Measurements from ENCODE around the gene C11orf21. TPM values are rescaled to one million over a fixed set of nuclear protein-coding genes. Genes with fewer than 3 reads are reported as not detected.

C11orf21 gene
- total and polyA plus RNA-seq, 10 of the 15 experiments (the other 5 are each of a cell fraction or from before 2014, with no cell fraction given) = 0.04 to 0.26 (median 0.11) TPM; not detected in 7

DNA sequence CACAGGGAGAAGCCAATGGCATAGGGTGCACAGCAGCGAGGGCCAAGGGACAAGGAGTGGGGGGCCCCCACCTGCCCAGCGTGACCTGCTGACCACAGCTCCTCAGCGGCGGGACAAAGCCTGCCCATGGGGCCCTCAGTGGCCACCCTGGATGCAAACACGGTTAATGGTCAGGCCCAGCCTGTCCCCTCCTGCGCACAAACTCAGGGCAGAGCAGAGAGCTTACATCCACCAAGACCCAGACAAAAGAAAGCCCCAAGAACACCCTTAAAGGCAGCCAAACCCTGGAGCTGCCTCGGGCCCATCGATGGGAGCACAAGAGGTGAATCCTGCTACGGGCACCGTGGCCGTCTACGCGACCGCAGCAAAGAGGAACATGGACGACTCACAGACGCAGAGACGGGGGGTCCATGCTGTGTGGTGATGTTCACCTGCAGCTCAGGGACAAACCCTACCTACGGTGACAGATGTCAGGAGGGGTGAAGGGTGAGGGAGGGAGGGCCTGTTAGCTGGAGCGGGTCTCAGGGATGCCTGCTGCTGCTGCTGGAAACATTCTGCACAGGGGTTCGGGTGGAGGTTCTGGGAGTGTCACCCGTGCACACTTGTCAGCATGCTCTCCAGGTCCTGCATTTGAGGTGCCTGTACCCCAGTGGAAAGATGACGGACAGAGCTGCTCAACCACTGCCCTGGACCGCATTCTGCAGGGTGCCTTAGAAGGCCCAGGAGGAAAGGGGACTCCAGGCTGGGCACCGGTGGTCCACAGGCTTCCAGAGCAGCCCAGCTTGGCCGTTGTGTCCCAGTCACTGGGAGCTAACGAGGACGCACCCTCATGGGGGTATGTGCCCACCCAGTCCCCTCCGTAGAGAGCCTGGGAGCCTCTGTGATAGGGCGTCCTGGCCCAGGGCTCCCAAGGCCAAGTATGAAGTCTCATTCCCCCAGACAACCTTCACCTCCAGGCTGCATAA, 42.9 kb downstream of the C11orf21 start (continued):
- TF ChIP-seq, protein P1, sequence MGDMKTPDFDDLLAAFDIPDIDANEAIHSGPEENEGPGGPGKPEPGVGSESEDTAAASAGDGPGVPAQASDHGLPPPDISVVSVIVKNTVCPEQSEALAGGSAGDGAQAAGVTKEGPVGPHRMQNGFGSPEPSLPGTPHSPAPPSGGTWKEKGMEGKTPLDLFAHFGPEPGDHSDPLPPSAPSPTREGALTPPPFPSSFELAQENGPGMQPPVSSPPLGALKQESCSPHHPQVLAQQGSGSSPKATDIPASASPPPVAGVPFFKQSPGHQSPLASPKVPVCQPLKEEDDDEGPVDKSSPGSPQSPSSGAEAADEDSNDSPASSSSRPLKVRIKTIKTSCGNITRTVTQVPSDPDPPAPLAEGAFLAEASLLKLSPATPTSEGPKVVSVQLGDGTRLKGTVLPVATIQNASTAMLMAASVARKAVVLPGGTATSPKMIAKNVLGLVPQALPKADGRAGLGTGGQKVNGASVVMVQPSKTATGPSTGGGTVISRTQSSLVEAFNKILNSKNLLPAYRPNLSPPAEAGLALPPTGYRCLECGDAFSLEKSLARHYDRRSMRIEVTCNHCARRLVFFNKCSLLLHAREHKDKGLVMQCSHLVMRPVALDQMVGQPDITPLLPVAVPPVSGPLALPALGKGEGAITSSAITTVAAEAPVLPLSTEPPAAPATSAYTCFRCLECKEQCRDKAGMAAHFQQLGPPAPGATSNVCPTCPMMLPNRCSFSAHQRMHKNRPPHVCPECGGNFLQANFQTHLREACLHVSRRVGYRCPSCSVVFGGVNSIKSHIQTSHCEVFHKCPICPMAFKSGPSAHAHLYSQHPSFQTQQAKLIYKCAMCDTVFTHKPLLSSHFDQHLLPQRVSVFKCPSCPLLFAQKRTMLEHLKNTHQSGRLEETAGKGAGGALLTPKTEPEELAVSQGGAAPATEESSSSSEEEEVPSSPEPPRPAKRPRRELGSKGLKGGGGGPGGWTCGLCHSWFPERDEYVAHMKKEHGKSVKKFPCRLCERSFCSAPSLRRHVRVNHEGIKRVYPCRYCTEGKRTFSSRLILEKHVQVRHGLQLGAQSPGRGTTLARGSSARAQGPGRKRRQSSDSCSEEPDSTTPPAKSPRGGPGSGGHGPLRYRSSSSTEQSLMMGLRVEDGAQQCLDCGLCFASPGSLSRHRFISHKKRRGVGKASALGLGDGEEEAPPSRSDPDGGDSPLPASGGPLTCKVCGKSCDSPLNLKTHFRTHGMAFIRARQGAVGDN (IDR thresholded peaks at IDR 0.05) = no peak
- TF ChIP-seq BMI1 (IDR thresholded peaks at IDR 0.05; ENCODE audit: borderline replicate concordance) (no peak), STAT1 (conservative IDR thresholded peaks at IDR 0.05) (no peak), BHLHE40 (IDR thresholded peaks at IDR 0.05; ENCODE audit: borderline replicate concordance in 1 of 2, low read depth in 2 of 2, low read length in 1 of 2) (no peak), ZNF384 (IDR thresholded peaks at IDR 0.05; ENCODE audit: borderline replicate concordance, low read depth, low read length) (no peak), PAX5 (IDR thresholded peaks at IDR 0.05; ENCODE audit: borderline replicate concordance, low read depth, low read length) (no peak), NBN (IDR thresholded peaks at IDR 0.05) (no peak), ZNF207 (IDR thresholded peaks at IDR 0.05; ENCODE audit: borderline replicate concordance) (no peak), BACH1 (IDR thresholded peaks at IDR 0.05; ENCODE audit: borderline replicate concordance) (no peak)
